Measurements from ENCODE around the gene ABHD14A.

Gene ABHD14A

DNA sequence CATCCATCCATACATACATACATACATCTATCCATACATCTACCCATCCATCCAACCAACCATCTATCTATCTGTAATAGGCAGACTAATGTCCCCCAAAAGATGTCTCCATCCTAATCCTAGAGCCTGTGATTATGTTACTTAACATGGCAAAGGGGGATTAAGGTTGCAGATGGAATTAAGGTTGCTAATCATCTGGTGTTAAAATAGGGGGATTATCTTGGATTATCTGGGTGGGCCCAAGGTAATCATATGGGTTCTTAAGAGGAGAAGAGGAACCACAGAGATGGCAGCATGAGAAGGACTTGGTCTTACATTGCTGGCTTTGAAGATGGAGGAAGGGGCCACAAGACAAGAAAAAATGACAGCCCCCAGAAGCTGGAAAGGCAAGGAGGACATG, 35.6 kb downstream of the ABHD14A start:
- H4K20me1 ChIP-seq (ENCODE audit: insufficient read depth, low read length), result no peaks in the 10 kb centered on the region
- H3K36me3 ChIP-seq (ENCODE audit: insufficient read depth, low read length), result no peaks in the 10 kb centered on the region
- H3K27ac ChIP-seq (ENCODE audit: low read length), result no peak overlapping the region
- TF ChIP-seq EZH2 (IDR thresholded peaks at IDR 0.05; ENCODE audit: borderline replicate concordance, low read depth, low read length, severe bottlenecking), result no peak
- TF ChIP-seq, protein P1, sequence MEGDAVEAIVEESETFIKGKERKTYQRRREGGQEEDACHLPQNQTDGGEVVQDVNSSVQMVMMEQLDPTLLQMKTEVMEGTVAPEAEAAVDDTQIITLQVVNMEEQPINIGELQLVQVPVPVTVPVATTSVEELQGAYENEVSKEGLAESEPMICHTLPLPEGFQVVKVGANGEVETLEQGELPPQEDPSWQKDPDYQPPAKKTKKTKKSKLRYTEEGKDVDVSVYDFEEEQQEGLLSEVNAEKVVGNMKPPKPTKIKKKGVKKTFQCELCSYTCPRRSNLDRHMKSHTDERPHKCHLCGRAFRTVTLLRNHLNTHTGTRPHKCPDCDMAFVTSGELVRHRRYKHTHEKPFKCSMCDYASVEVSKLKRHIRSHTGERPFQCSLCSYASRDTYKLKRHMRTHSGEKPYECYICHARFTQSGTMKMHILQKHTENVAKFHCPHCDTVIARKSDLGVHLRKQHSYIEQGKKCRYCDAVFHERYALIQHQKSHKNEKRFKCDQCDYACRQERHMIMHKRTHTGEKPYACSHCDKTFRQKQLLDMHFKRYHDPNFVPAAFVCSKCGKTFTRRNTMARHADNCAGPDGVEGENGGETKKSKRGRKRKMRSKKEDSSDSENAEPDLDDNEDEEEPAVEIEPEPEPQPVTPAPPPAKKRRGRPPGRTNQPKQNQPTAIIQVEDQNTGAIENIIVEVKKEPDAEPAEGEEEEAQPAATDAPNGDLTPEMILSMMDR (IDR thresholded peaks at IDR 0.05; ENCODE audit: borderline replicate concordance, extremely low read depth, low read length, poor library complexity, severe bottlenecking), result no peak
- peaks cover 11% of the 10 kb centered on the region for H3K4me1 ChIP-seq (ENCODE audit: insufficient read depth, low read length)
- no peak overlapping the region for H3K4me2 ChIP-seq (ENCODE audit: insufficient read depth, low read length)
- H3K9ac ChIP-seq (ENCODE audit: low read depth, low read length), result no peak overlapping the region
- H3K27me3 ChIP-seq (ENCODE audit: insufficient read depth, low read length, poor library complexity), result no peaks in the 10 kb centered on the region
- H2AFZ ChIP-seq (ENCODE audit: low read depth, low read length), result no peak overlapping the region
- DNase-seq (no peak), ATAC-seq (ENCODE audit: insufficient read depth, low read depth) (no peak)
- no peaks in the 10 kb centered on the region for H3K79me2 ChIP-seq (ENCODE audit: insufficient read depth, low read length)
- no peak overlapping the region for H3K4me3 ChIP-seq (ENCODE audit: low read depth in 1 of 2, low read length in 2 of 2)
- no peaks in the 10 kb centered on the region for H3K9me3 ChIP-seq (ENCODE audit: insufficient read depth, low read length, severe bottlenecking)

DNA sequence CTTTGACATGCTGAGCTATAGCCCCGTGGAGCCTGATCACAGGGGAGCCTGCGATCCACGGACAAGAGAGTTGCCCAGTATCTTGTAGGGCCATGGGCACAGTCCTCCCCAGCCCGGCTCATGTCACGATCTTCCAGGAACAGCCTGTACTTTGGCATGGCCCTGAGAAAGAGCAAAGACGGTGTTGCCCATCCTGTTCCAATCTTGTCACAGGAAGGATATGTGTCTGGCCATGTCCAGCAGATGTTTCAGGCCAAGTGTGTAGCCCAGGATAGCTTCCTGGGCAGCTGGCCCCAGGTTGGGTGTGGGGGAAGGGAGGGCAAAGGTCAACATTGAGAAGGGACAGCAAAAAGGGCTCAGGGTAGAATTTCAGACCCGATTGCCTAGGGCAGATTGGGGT, 37.8 kb downstream of the ABHD14A start:
- TF ChIP-seq EZH2 (IDR thresholded peaks at IDR 0.05; ENCODE audit: borderline replicate concordance, low read depth, low read length, severe bottlenecking), result no peak
- TF ChIP-seq, protein P1 (IDR thresholded peaks at IDR 0.05; ENCODE audit: borderline replicate concordance, extremely low read depth, low read length, poor library complexity, severe bottlenecking), result no peak
- no peak overlapping the region for H3K4me2 ChIP-seq (ENCODE audit: insufficient read depth, low read length)

DNA sequence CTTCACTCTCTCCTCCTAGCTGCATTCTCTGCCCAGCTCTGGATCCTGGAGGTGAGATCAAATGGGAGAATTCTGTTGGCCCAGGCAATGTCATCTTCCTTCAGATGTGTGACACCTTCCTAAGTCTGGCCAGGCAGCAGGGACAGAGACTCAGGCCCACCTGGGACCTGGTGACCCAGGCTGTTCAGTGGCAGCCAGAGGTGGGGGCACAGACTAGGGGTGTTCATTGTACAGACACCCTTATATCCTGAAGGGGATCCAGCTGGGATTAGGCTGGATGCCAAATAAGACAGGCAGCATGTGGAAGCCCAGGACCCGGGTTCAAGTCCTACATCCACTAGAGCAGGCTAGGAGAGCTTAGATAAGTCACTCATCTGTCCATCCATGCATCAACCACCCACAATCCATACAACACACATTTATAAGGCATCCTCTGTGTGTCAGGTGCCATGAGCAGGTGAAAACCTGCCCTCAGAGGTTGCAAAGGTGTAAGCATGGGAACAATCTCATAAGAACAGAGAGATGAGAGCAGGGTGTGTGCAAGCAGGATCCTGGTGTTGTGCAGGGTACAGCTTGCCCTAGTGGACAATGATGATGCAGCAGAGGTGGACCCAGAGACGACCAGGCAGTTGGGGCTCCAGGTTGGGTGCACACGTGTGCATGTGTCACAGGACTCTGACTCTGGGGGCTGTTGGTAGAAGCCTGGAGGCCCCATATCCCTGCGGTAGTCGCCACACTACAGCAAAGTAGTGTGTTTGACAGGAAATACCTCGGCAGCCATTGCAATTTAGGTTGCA, 39.1 kb downstream of the ABHD14A start:
- H3K79me2 ChIP-seq (ENCODE audit: insufficient read depth, low read length), result no peaks in the 10 kb centered on the region
- no peaks in the 10 kb centered on the region for H3K4me1 ChIP-seq (ENCODE audit: insufficient read depth, low read length)
- no peaks in the 10 kb centered on the region for H3K27me3 ChIP-seq (ENCODE audit: insufficient read depth, low read length, poor library complexity)
- H2AFZ ChIP-seq (ENCODE audit: low read depth, low read length), result no peak overlapping the region
- H3K4me3 ChIP-seq (ENCODE audit: low read depth in 1 of 2, low read length in 2 of 2), result no peak overlapping the region
- no peak overlapping the region for H3K27ac ChIP-seq (ENCODE audit: low read length)
- no peaks in the 10 kb centered on the region for H3K9me3 ChIP-seq (ENCODE audit: insufficient read depth, low read length, severe bottlenecking)
- no peak overlapping the region for H3K9ac ChIP-seq (ENCODE audit: low read depth, low read length)
- no peak; the same call in 2 of the 3 replicates for ATAC-seq (ENCODE audit: insufficient read depth, low read depth)
- H3K36me3 ChIP-seq (ENCODE audit: insufficient read depth, low read length), result no peaks in the 10 kb centered on the region
- H3K4me2 ChIP-seq (ENCODE audit: insufficient read depth, low read length), result no peak overlapping the region
- TF ChIP-seq, protein P1 (IDR thresholded peaks at IDR 0.05; ENCODE audit: borderline replicate concordance, extremely low read depth, low read length, poor library complexity, severe bottlenecking), result no peak
- TF ChIP-seq EZH2 (IDR thresholded peaks at IDR 0.05; ENCODE audit: borderline replicate concordance, low read depth, low read length, severe bottlenecking), result no peak
- DNase-seq, result no peak
- no peaks in the 10 kb centered on the region for H4K20me1 ChIP-seq (ENCODE audit: insufficient read depth, low read length)

More for the DNA sequence above, 37.8 kb downstream of the ABHD14A start:
- Histone ChIP-seq H3K9ac (ENCODE audit: low read depth, low read length) (no peak overlapping the region), H3K4me3 (ENCODE audit: low read depth in 1 of 2, low read length in 2 of 2) (no peak overlapping the region), H3K9me3 (ENCODE audit: insufficient read depth, low read length, severe bottlenecking) (no peaks in the 10 kb centered on the region), H2AFZ (ENCODE audit: low read depth, low read length) (no peak overlapping the region), H3K4me1 (ENCODE audit: insufficient read depth, low read length) (no peaks in the 10 kb centered on the region), H3K27ac (ENCODE audit: low read length) (no peak overlapping the region), H3K79me2 (ENCODE audit: insufficient read depth, low read length) (no peaks in the 10 kb centered on the region), H3K36me3 (ENCODE audit: insufficient read depth, low read length) (no peaks in the 10 kb centered on the region), H3K27me3 (ENCODE audit: insufficient read depth, low read length, poor library complexity) (no peaks in the 10 kb centered on the region), H4K20me1 (ENCODE audit: insufficient read depth, low read length) (no peaks in the 10 kb centered on the region)
- DNase-seq (no peak), ATAC-seq (ENCODE audit: insufficient read depth, low read depth) (no peak)

Data from DND-41 (cell line).